ENCODE data around the gene TGFB1.

DNA sequence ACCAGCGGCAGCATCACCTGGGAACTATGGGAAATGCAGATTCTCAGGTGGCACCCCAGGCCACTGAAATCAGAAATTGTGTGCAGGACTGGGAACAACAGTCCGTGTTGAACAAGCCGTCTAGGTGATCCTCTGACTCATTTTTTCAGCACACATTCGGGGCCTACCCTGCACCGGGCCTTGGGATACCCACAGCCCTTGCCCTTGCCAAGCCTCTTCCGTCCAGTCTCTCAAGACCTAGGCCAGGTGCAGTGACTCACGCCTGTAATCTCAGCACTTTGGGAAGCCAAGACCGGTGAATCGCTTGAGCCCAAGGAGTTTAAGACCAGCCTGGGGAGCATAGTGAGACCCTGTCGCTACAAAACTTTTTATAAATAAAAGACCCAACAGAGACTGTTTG, 18.3 kb downstream of the TGFB1 start:
- TF ChIP-seq, protein P1, sequence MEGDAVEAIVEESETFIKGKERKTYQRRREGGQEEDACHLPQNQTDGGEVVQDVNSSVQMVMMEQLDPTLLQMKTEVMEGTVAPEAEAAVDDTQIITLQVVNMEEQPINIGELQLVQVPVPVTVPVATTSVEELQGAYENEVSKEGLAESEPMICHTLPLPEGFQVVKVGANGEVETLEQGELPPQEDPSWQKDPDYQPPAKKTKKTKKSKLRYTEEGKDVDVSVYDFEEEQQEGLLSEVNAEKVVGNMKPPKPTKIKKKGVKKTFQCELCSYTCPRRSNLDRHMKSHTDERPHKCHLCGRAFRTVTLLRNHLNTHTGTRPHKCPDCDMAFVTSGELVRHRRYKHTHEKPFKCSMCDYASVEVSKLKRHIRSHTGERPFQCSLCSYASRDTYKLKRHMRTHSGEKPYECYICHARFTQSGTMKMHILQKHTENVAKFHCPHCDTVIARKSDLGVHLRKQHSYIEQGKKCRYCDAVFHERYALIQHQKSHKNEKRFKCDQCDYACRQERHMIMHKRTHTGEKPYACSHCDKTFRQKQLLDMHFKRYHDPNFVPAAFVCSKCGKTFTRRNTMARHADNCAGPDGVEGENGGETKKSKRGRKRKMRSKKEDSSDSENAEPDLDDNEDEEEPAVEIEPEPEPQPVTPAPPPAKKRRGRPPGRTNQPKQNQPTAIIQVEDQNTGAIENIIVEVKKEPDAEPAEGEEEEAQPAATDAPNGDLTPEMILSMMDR (conservative IDR thresholded peaks at IDR 0.05 in 1 of 2, IDR thresholded peaks at IDR 0.05 in 1 of 2; ENCODE audit: extremely low read depth in 1 of 2, insufficient read depth in 1 of 2, low read depth in 1 of 2, low read length in 2 of 2), result no peak
- TF ChIP-seq EZH2 (IDR thresholded peaks at IDR 0.05; ENCODE audit: borderline replicate concordance, low read length), result no peak
